Adrenal gland (tissue), 5 donors: ENCODE data around the gene SOX11.

Source experiments
- POLR2A ChIP-seq, 2 donors: fragments of 450-650 bp; IDR thresholded peaks; one replicate each; pipeline ENCODE4 v1.6.1; 2017; ENCODE audit warnings: antibody characterized with exemption in 2 of 2, mild to moderate bottlenecking in 2 of 2, moderate library complexity in 1 of 2
- TF ChIP-seq, protein P1 (sequence below), 6 experiments: fragments of 450-650 bp in 4 of 6; fragments of 200-600 bp in 2 of 6; sonication (generic) in 1 of 6; IDR thresholded peaks; 1 replicate in 5 of 6; 2 replicates in 1 of 6; pipeline versions ENCODE4 v1.5.1 to v1.8.0; 2016 to 2021; ENCODE audit warnings: antibody characterized with exemption in 6 of 6, mild to moderate bottlenecking in 2 of 6, moderate library complexity in 1 of 6
- donor health status: DM: no; HTN: no; CAD: no.

- no peak for TF ChIP-seq POLR2A (IDR thresholded peaks at IDR 0.05)
- TF ChIP-seq, protein P1, sequence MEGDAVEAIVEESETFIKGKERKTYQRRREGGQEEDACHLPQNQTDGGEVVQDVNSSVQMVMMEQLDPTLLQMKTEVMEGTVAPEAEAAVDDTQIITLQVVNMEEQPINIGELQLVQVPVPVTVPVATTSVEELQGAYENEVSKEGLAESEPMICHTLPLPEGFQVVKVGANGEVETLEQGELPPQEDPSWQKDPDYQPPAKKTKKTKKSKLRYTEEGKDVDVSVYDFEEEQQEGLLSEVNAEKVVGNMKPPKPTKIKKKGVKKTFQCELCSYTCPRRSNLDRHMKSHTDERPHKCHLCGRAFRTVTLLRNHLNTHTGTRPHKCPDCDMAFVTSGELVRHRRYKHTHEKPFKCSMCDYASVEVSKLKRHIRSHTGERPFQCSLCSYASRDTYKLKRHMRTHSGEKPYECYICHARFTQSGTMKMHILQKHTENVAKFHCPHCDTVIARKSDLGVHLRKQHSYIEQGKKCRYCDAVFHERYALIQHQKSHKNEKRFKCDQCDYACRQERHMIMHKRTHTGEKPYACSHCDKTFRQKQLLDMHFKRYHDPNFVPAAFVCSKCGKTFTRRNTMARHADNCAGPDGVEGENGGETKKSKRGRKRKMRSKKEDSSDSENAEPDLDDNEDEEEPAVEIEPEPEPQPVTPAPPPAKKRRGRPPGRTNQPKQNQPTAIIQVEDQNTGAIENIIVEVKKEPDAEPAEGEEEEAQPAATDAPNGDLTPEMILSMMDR (IDR thresholded peaks at IDR 0.05): no peak
Observed at GRCh38 chr2:5742126-5742525, 49.9 kb downstream of the SOX11 start.
